Heart left ventricle (tissue), 13 donors: ENCODE results near the gene EIF4G3.

Experiments
- POLR2A ChIP-seq, 2 donors: fragments of 450-650 bp; IDR thresholded peaks; one replicate each; pipeline ENCODE4 v1.6.1; 2017; ENCODE audit warnings: antibody characterized with exemption in 2 of 2, mild to moderate bottlenecking in 2 of 2, moderate library complexity in 2 of 2
- TF ChIP-seq, protein P1 (sequence below), 12 donors: fragments of 200-600 bp; sonication (generic) in 4 of 12; IDR thresholded peaks; one replicate each; pipeline versions ENCODE4 v1.5.0 to v1.8.0; 2018 to 2022; ENCODE audit warnings: antibody characterized with exemption in 12 of 12, mild to moderate bottlenecking in 5 of 12
- donor health status: ischemic (EF 13 %, LVEDD 7.1; RV severe dilation, severe dysfunction).
- donor health status: DM: no; HTN: yes; CAD: no.
- donor health status: DM: no; HTN: no; CAD: no.
- donor health status: ischemic (EF 25% LVEDD 6.9; RV normal size, moderate dysfunction).
- donor health status: ischemic (EF 25% LVEDD 5.7; RV mildly dilated, moderate dysfunction).
- donor health status: ischemic (EF 35%, LVEDD 5.7; RV mildly dilated, moderate dysfunction).
- donor health status: nonischemic (EF 11% LVEDD 7.7; RV severe dilation, severe dysfunction).
- donor health status: DM: yes; HTN: yes; CAD: no.
- donor health status: PGD.
- donor health status: ischemic (EF 29% LVEDD 5.4; RV normal size, mild dysfunction).
- donor health status: nonischemic (EF 23%, LVEDD 6.1; RV moderate dilation, normal function).

DNA sequence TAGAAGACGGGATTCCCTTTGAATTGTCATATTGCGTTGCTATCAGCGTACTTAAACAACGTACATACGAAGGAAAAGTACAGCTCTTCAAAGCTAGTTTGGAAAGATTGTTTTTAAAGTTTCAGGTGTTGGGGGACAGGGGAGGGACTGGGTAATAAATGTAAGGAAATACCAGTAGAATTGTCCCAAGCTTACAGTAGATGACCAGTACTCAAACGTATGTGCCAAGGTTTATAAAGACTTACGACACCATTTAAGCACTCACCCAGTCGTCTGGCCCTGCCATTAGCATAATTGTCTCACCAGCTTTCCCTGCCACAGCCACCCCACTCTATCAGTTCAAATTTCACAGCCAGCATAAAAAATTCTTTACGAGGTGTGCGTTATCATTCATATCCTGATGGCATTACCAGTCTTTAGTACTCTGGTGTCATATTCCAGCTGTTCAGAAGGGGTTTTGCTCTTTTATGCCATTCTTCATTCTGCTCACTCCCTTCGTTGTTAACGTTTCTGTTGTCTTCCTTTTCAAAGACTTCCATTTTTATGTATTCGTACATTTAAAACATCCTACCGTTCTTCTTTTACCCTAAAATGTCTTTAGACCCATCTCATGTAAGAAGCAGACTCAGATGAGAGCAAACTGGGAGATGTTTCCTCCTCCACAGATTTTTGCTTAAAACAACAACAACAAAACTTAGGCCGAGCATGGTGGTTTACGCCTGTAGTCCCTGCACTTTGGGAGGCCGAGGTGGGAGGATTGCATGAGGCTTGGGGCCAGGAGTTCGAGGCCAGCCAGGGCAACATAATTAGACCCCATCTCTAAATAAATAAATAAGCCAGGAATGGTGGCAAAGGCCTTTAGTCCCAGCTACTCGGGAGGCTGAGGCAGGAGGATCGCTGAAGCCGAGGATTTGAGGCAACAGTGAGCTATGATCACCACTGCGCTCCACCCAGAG is 388.6 kb downstream of the EIF4G3 start:
- TF ChIP-seq, protein P1, sequence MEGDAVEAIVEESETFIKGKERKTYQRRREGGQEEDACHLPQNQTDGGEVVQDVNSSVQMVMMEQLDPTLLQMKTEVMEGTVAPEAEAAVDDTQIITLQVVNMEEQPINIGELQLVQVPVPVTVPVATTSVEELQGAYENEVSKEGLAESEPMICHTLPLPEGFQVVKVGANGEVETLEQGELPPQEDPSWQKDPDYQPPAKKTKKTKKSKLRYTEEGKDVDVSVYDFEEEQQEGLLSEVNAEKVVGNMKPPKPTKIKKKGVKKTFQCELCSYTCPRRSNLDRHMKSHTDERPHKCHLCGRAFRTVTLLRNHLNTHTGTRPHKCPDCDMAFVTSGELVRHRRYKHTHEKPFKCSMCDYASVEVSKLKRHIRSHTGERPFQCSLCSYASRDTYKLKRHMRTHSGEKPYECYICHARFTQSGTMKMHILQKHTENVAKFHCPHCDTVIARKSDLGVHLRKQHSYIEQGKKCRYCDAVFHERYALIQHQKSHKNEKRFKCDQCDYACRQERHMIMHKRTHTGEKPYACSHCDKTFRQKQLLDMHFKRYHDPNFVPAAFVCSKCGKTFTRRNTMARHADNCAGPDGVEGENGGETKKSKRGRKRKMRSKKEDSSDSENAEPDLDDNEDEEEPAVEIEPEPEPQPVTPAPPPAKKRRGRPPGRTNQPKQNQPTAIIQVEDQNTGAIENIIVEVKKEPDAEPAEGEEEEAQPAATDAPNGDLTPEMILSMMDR (IDR thresholded peaks at IDR 0.05), result no peak
- no peak for TF ChIP-seq POLR2A (IDR thresholded peaks at IDR 0.05)
